Cardiac fibroblast (primary cell): ENCODE data around the gene LSS.

ENCODE experiments used
- DNase-seq, 2 donors: peaks; one replicate each; pipeline versions ENCODE4 v3.0.0 to v3.0.0-alpha.2; 2010; ENCODE audit warnings: low read depth in 2 of 2
- H3K4me3 ChIP-seq, 2 donors: replicated peaks in 1 of 2; 1 replicate in 1 of 2; 2 replicates in 1 of 2; pipeline ENCODE4 v1.5.1; 2011; ENCODE audit warnings: low read depth in 2 of 2, low read length in 2 of 2, mild to moderate bottlenecking in 2 of 2, moderate library complexity in 1 of 2
- TF ChIP-seq, protein P1 (sequence below): IDR thresholded peaks from one replicate; pipeline ENCODE4 v1.5.1; 2011; ENCODE audit warnings: low read depth, mild to moderate bottlenecking, low read length, inconsistent platforms

The LSS gene

DNA sequence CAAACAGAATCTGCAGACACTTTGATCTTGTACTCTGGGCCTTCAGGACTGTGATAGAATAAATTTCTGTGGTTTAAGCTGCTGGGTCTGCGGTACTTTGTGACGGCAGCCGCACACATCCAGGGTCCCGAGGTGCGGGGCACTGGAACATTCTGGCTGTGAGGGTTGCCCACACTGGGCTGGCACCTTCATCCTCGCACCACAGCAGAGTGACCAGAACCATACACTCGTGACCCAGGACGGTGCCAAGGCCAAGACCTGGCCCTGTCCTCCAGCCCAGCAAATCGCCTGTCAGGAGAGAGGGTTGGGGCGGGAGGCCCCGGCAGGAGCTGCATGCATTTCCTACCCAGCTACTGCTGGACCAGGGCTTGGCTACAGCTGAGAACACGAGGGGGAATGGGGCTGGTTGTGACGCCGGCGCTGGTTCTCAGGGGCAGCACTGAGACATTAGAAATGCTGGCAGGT is 70.6 kb downstream of the LSS start:
- H3K4me3 ChIP-seq: no peak overlapping the region
- no peak for DNase-seq
- TF ChIP-seq, protein P1, sequence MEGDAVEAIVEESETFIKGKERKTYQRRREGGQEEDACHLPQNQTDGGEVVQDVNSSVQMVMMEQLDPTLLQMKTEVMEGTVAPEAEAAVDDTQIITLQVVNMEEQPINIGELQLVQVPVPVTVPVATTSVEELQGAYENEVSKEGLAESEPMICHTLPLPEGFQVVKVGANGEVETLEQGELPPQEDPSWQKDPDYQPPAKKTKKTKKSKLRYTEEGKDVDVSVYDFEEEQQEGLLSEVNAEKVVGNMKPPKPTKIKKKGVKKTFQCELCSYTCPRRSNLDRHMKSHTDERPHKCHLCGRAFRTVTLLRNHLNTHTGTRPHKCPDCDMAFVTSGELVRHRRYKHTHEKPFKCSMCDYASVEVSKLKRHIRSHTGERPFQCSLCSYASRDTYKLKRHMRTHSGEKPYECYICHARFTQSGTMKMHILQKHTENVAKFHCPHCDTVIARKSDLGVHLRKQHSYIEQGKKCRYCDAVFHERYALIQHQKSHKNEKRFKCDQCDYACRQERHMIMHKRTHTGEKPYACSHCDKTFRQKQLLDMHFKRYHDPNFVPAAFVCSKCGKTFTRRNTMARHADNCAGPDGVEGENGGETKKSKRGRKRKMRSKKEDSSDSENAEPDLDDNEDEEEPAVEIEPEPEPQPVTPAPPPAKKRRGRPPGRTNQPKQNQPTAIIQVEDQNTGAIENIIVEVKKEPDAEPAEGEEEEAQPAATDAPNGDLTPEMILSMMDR: no peak

DNA sequence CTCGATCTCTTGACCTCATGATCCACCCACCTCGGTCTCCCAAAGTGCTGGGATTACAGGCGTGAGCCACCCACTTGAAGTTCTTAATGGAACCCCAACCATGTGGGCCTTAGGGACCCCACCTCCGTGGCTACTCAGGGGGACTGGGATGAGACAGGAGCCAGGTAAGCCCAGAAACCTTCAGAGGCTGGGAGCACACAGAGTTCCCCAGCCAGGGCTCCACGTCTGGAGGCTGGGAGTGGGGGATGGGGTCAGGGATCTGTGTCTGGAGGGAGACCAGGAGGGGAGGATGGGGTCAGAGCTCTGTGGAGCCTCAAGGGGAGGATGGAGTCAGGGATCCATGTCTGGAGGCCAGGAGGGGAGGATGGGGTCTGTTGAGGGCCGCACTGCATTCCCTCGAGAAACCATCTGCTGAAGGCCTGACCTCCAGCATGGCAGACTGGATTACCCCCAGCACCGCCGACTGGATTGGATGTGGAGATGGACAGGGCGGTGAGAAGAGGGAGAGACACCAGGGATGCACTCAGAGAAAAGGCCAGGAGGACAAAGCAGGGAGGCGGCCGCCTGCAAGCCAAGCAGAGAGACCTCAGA is 71.1 kb downstream of the LSS start:
- no peak for DNase-seq
- H3K4me3 ChIP-seq: no peak overlapping the region
- TF ChIP-seq, protein P1: no peak

DNA sequence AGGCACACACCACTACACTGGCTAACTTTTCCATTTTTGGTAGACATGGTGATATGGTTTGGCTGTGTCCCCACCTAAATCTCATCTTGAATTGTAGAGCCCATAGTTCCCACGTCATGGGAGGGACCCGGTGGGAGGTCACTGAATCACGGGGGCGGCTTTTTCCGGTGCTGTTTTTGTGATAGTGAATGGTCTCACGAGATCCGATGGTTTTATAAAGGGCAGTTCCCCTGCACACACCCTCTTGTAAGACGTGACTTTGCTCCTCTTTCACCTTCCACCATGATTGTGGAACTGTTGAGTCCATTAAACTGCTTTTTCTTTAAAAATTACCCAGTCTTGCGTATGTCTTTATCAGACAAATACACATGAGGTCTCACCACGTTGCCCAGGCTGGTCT is 71.9 kb downstream of the LSS start:
- H3K4me3 ChIP-seq: no peak overlapping the region
- TF ChIP-seq, protein P1: no peak
- no peak for DNase-seq

DNA sequence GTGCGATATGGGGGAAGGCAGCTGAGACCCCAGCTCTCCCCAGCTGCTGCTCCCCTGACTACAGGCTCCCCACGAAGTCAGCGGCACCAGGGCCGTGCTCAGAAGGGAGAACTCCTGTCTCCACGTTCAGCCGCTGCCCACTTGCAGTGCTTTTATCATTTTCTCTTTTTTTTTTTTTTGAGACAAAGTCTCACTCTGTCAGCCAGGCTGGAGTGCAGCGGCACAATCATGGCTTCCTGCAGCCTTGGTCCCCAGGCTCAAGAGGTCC is 72.3 kb downstream of the LSS start:
- TF ChIP-seq, protein P1: no peak
- no peak overlapping the region for H3K4me3 ChIP-seq
- no peak for DNase-seq

DNA sequence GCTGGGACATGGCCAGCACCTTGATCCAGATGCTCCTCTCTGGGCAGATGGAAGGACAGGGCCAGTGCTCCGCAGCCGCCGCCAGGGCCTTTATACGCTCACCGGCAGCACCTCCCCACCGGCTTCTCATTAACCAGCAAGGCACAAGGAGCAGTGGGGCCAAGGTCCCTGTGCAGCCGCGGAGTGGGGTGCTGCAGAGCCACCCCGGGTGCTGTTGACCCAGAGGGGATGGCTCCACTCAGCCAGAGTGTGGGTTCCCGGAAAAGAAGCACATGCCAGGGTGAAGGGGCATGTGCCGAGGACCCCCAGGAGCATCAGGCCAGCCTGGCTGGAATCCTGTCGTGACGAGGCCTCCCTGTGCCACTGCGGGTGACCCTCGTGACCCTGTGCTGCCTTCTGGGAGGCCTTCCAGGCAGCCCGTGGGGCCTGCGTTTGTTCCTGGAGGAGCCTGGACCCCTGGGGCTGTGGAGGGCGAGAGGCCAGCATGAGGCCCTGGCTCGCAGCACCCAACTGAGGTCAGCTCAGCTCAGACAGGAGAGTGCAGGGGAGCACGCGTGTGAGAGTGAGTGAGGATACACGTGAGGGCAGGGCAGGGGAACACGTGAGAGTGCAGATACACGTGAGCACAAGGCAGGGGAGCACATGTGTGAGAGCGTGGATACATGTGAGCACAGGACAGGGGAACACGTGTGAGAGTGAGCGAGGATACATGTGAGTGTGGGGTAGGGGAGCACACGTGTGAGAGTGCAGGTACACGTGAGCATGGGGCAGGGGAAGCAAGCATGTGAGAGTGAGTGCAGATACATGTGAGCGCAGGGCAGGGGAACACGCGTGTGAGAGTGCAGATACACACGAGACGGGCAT is 72.8 kb downstream of the LSS start, which contains the start of gene FTCD:
FTCD (minus strand) TSS at position 66 of the 864 bp plus-strand sequence; CDS start at position 10, 56 bp downstream.
- TF ChIP-seq, protein P1: no peak
- no peak within 1 kb of the TSS for H3K4me3 ChIP-seq
- no peak for DNase-seq

DNA sequence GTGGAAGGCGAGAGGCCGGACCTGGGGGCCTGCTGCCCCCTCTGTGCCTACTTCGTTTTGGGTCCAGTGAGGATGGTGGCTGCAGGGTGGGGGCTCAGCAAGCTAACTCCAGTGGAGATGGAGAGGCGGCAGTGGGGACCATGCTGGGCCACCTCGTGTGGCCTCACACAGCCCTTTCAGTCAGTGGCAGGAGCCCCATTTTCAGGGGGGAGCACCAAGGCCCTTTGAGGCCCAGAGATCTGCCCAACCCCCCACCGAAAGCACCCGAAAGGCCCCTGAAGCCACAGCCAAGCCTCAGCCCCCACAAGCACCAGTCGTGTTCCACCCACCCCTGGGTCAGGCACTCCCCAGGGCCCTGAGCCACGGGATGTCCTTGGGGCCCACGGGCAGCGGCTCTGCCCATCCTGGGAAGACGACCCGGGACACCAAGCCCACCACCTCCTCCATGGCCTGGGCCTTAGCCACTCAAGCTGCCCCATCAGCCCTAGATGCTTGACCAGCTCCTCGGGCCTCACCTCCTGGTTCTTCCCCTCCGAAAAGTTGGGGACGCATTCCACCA is 73.5 kb downstream of the LSS start:
- TF ChIP-seq, protein P1: no peak
- no peak for DNase-seq
- no peak overlapping the region for H3K4me3 ChIP-seq
